Measurements from ENCODE around the gene KRTAP21-1. TPM values are rescaled to one million over a fixed set of nuclear protein-coding genes. Genes with fewer than 3 reads are reported as not detected.

The KRTAP21-1 gene
- total and polyA plus RNA-seq, 9 of the 15 experiments (the other 6 are each of a cell fraction or from before 2014, with no cell fraction given): not detected

DNA sequence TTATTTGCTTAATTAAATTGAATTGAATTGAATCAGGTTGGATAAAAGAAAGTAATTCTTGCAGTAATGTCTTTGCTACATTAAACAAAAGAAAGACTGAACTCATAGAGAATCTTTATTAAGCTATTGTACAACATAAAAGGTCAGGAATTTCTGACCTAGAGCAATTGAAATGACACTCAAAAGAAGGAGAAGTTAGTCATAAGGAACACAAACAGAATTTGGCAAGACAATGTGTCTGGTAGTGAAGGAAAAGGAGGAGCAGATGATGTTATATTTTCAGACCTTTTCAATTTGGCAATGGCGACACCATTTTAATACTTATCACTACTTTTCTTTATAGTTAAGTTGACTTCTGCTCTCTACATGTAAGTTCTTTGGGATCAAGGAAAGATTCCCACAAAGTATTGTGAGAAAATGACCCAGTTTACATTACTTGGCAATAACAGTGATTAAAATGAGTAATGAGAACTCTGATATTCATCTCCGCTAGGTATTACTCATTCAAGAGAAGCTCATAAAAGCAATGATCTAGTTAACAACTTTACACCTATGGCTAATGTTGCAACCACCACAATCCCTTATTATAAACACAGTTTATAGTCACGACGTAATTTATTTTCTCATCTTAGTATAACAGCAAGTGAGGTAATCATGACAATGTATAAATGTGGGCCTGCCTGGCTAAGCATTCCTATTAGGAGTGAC lies 14.7 kb upstream of the KRTAP21-1 start:
- CTCF ChIA-PET (ENCODE audit: low intra/inter-chr PET ratio): no interaction called here
- WGBS (ENCODE audit: insufficient coverage, low coverage, missing lambda C conversion rate): 1% methylated on average over 4 of the region's 4 CpGs
- in situ Hi-C loops (cut with MboI): no loop called here

More for the DNA sequence above, 14.7 kb upstream of the KRTAP21-1 start:
- H3K9me3 ChIP-seq (replicated peaks; ENCODE audit: control insufficient read depth, insufficient read depth, low read depth, low read length): no peaks in the 10 kb centered on the region; the same call in none of the 2 replicates
- no peaks in the 10 kb centered on the region for H3K79me2 ChIP-seq (ENCODE audit: control insufficient read depth, insufficient read depth, low read length)
- DNase-seq (ENCODE audit: extremely low read depth in 1 of 4, low spot score in 3 of 4) (no peak), FAIRE-seq (no peak), ATAC-seq (no peak)
- H3K4me1 ChIP-seq (replicated peaks in 1 of 2; ENCODE audit: control insufficient read depth in 2 of 2, insufficient read depth in 2 of 2, low read length in 2 of 2): no peaks in the 10 kb centered on the region
- no peaks in the 10 kb centered on the region for H3K27me3 ChIP-seq (ENCODE audit: control insufficient read depth in 2 of 2, insufficient read depth in 2 of 2, low read length in 2 of 2)
- H3K4me2 ChIP-seq (ENCODE audit: insufficient read depth, low read length): no peak overlapping the region
- intact Hi-C loops (cut with micrococcal nuclease): no loop called here
- H2AFZ ChIP-seq (ENCODE audit: low read depth, low read length): no peak overlapping the region
- H3K27ac ChIP-seq (ENCODE audit: extremely low read depth, low read depth, low read length): no peak overlapping the region
- TF ChIP-seq ZNF316 (IDR thresholded peaks at IDR 0.05): no peak
- TF ChIP-seq, protein P1, sequence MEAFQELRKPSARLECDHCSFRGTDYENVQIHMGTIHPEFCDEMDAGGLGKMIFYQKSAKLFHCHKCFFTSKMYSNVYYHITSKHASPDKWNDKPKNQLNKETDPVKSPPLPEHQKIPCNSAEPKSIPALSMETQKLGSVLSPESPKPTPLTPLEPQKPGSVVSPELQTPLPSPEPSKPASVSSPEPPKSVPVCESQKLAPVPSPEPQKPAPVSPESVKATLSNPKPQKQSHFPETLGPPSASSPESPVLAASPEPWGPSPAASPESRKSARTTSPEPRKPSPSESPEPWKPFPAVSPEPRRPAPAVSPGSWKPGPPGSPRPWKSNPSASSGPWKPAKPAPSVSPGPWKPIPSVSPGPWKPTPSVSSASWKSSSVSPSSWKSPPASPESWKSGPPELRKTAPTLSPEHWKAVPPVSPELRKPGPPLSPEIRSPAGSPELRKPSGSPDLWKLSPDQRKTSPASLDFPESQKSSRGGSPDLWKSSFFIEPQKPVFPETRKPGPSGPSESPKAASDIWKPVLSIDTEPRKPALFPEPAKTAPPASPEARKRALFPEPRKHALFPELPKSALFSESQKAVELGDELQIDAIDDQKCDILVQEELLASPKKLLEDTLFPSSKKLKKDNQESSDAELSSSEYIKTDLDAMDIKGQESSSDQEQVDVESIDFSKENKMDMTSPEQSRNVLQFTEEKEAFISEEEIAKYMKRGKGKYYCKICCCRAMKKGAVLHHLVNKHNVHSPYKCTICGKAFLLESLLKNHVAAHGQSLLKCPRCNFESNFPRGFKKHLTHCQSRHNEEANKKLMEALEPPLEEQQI (IDR thresholded peaks at IDR 0.05): no peak
- TF ChIP-seq ZBTB8A (IDR thresholded peaks at IDR 0.05; ENCODE audit: partially characterized antibody): no peak
- H3K36me3 ChIP-seq (ENCODE audit: control insufficient read depth, insufficient read depth, low read length): no peaks in the 10 kb centered on the region
- no peaks in the 10 kb centered on the region for H4K20me1 ChIP-seq (replicated peaks; ENCODE audit: control insufficient read depth, insufficient read depth, low read length)
- H3K9ac ChIP-seq (ENCODE audit: insufficient read depth in 1 of 2, low read depth in 2 of 2, low read length in 2 of 2): no peak overlapping the region
- BruUV-seq (replicated peaks): no TSS peak
- H3K9me1 ChIP-seq (ENCODE audit: control insufficient read depth, insufficient read depth, low read length): no peaks in the 10 kb centered on the region
- H3K4me3 ChIP-seq: no peak overlapping the region
- POLR2A ChIA-PET: no interaction called here
